MM.1S (cell line): ENCODE results near the gene VSIR.

Experiments
- EZH2 ChIP-seq: fragments of 300-600 bp; sonication (generic); optimal IDR thresholded peaks from 2 replicates; pipeline ENCODE3; 2017; ENCODE audit warnings: low read depth, mild to moderate bottlenecking, antibody characterized with exemption, low read length, mixed read lengths
- EZH2phosphoT487 ChIP-seq: fragments of 300-600 bp; sonication (generic); IDR thresholded peaks from 2 replicates; pipeline ENCODE4 v1.6.1; 2018; ENCODE audit warnings: antibody characterized with exemption, low read length
- TF ChIP-seq, protein P1 (sequence below): fragments of 300-600 bp; sonication (generic); IDR thresholded peaks from 2 replicates; pipeline ENCODE4 v1.5.1; 2016; ENCODE audit warnings: antibody characterized with exemption, low read length, mixed read lengths

DNA sequence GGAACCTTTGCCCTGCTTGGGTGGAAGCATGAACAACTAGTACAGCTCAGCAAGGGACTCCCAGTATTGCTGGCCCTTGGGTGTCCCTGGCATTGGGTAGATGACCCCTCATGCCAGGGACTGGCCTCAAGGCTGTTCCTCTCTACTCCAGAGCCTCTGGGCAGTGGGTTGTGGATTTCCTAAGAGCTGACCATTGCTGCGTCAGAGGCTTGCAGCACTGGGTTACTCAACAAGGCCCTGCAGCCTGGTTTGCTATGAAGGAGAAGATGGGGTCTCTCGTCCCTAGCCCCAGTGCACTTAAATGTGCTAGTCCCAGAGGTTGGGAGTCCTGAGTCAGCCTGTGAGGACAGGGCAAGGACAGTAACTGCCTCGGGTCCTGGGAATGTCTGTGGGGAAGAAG lies 2.5 kb downstream of the VSIR start:
- TF ChIP-seq, protein P1, sequence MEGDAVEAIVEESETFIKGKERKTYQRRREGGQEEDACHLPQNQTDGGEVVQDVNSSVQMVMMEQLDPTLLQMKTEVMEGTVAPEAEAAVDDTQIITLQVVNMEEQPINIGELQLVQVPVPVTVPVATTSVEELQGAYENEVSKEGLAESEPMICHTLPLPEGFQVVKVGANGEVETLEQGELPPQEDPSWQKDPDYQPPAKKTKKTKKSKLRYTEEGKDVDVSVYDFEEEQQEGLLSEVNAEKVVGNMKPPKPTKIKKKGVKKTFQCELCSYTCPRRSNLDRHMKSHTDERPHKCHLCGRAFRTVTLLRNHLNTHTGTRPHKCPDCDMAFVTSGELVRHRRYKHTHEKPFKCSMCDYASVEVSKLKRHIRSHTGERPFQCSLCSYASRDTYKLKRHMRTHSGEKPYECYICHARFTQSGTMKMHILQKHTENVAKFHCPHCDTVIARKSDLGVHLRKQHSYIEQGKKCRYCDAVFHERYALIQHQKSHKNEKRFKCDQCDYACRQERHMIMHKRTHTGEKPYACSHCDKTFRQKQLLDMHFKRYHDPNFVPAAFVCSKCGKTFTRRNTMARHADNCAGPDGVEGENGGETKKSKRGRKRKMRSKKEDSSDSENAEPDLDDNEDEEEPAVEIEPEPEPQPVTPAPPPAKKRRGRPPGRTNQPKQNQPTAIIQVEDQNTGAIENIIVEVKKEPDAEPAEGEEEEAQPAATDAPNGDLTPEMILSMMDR, result no peak
- TF ChIP-seq EZH2 (no peak), EZH2phosphoT487 (no peak)
